ENCODE results near the gene AP3D1.
A peak's percentile ranks its signal among the peaks of the same experiment; 100 is the strongest.

DNA sequence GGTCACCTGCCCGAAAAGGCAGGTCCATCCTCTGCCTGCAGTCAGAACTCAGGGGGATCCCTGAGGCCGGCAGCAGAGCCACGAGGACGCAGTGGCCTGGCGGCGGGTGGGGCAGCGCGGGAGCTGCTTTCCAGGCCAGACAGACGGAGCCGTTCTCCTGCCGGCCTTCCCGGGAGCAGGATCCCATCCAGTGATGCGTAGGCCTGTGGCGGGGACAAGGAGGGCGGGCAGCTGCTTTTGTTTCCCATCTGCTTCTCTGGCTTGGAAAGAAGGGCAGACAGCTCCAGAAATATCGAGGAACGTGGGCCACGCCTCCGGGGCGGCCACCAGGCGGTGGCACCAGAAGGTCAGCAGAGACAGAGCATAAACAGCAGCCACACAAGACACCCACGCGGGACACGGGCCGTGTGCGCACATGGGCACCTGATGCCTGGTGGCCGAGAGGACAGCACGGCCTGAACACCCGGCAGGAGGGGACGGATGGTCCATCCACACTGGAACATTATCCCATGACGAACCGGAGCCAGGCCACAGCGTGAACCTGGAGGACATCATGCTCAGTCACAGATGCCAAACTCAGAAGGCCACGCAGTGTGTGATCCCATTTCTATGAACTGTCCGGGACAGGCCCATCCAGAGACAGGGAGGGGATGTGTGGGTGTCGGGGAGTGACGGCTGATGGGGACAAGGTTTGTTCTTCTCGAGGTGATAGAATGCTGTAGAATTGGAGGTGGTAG lies 86.4 kb downstream of the AP3D1 start:
- TF ChIP-seq POLR2A (IDR thresholded peaks at IDR 0.05; ENCODE audit: low read depth, low read length) (no peak; the same call in 1 of the 2 replicates), TAF1 (IDR thresholded peaks at IDR 0.05; ENCODE audit: low read depth, low read length) (no peak), POLR2AphosphoS5 (IDR thresholded peaks at IDR 0.05; ENCODE audit: low read depth, low read length) (peak; percentile 36; the same call in 1 of the 2 replicates), PAX5 (IDR thresholded peaks at IDR 0.05; ENCODE audit: insufficient read depth, low read length, severe bottlenecking) (no peak), POU2F2 (IDR thresholded peaks at IDR 0.05; ENCODE audit: low read depth, low read length) (no peak), SPI1 (IDR thresholded peaks at IDR 0.05; ENCODE audit: low read depth, low read length) (no peak)

Data from GM12891 (cell line).